Measurements from ENCODE around the gene C1orf115.
"Not testable (repeated sequence)": the region's sequence is repeated elsewhere in the genome, so short reads cannot be mapped to it uniquely, and the experiment has no call there.

The C1orf115 gene

GRCh38 chr1:220711056-220711809, 21.1 kb downstream of the C1orf115 start:
- H3K4me1 ChIP-seq (ENCODE audit: insufficient read depth, low read length, poor library complexity, severe bottlenecking), result no peaks in the 10 kb centered on the region
- TF ChIP-seq EZH2phosphoT487 (IDR thresholded peaks at IDR 0.05; ENCODE audit: borderline replicate concordance) (no peak), CTCF (conservative IDR thresholded peaks at IDR 0.05; ENCODE audit: low read length) (no peak)
- no peaks in the 10 kb centered on the region for H3K27me3 ChIP-seq (ENCODE audit: insufficient read depth, low read length, poor library complexity, severe bottlenecking)
- H4K20me1 ChIP-seq (ENCODE audit: insufficient read depth, low read length, poor library complexity, severe bottlenecking), result no peaks in the 10 kb centered on the region
- no peaks in the 10 kb centered on the region for H3K9me2 ChIP-seq (replicated peaks; ENCODE audit: low read depth, low read length)
- H3K9me3 ChIP-seq (ENCODE audit: insufficient read depth, low read depth, low read length), result 0 out of 2 replicates have a peak, but pooled peaks cover 3% of the 10 kb centered on the region
- H3K9ac ChIP-seq (ENCODE audit: low read depth, low read length, poor library complexity, severe bottlenecking), result no peak overlapping the region
- H2AFZ ChIP-seq (ENCODE audit: low read length), result no peak overlapping the region
- H3K79me2 ChIP-seq (ENCODE audit: insufficient read depth, low read length), result no peaks in the 10 kb centered on the region
- H3F3A ChIP-seq (ENCODE audit: low read depth), result no peaks in the 10 kb centered on the region
- H3K4me2 ChIP-seq (ENCODE audit: low read depth, low read length, poor library complexity, severe bottlenecking), result no peak overlapping the region
- no peak overlapping the region for H3K4me3 ChIP-seq (ENCODE audit: low read length, poor library complexity, severe bottlenecking)
- H3K36me3 ChIP-seq (ENCODE audit: insufficient read depth, low read length), result no peaks in the 10 kb centered on the region

DNA sequence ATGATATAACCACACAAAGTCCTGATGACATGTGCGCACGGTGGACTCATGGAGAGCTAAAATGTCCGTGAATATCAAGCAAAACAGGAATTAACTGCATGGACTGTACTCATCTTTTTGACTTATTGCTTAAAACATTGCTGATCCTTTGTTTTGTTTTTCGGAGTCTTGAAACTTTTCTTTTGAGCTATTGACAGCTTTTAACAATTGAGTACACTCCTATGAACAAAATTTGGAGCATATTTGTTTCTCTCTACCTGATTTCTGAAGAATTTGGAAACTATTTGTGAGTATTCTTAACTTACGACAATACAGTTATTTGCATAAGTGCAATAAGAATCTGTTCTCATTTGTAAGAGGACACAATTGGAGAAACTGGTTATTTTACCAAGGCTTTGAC, 25.8 kb downstream of the C1orf115 start:
- not testable (repeated sequence) for H3K36me3 ChIP-seq (ENCODE audit: insufficient read depth, low read length); H3K79me2 ChIP-seq (ENCODE audit: insufficient read depth, low read length); H3K4me3 ChIP-seq (ENCODE audit: low read length, poor library complexity, severe bottlenecking); H3K9me2 ChIP-seq (replicated peaks; ENCODE audit: low read depth, low read length); H3K4me2 ChIP-seq (ENCODE audit: low read depth, low read length, poor library complexity, severe bottlenecking); H3K9me3 ChIP-seq (ENCODE audit: insufficient read depth, low read depth, low read length); H4K20me1 ChIP-seq (ENCODE audit: insufficient read depth, low read length, poor library complexity, severe bottlenecking); H3F3A ChIP-seq (ENCODE audit: low read depth); H2AFZ ChIP-seq (ENCODE audit: low read length); H3K4me1 ChIP-seq (ENCODE audit: insufficient read depth, low read length, poor library complexity, severe bottlenecking); H3K27me3 ChIP-seq (ENCODE audit: insufficient read depth, low read length, poor library complexity, severe bottlenecking); H3K9ac ChIP-seq (ENCODE audit: low read depth, low read length, poor library complexity, severe bottlenecking)

DNA sequence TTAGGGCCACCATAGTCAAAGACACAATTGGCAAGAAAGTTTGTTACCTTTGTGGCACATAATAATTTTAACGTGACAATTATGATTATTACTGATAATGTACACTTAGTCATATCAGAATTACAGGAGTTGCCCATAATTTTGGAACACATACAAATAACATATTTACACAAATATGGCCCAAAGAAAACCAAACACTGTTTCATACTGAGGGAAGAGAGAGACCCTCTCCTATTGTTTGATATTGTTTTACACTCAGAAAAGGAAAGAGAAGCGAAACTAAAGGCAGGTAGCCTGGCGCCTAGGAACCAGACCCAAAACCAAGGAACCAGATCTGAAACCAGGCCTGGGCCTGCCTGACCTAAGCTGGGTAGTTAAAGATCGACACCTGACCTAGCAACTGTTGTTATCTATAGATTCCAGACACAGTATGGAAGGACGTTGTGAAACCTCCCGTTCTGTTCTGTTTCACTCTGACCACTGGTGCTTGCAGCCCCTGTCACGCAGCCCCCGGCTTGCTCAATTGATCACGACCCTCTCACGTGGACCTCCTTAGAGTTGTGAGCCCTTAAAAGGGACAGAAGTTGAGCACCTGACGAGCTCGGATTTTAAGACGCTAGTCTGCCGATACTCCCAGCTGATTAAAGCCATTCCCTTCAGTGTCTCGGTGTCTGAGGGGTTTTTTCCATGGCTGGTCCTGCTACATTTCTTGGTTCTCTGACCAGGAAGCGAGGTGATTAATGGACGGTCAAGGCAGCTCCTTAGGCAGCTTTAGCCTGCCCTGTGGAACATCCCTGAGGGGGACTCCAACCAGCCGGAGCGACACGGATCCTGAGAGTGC, 27.9 kb downstream of the C1orf115 start:
- TF ChIP-seq EZH2phosphoT487 (IDR thresholded peaks at IDR 0.05; ENCODE audit: borderline replicate concordance) (no peak), CTCF (conservative IDR thresholded peaks at IDR 0.05; ENCODE audit: low read length) (no peak)

GRCh38 chr1:220721266-220721665, 31.1 kb downstream of the C1orf115 start:
- H3K4me1 ChIP-seq (ENCODE audit: insufficient read depth, low read length, poor library complexity, severe bottlenecking); H3F3A ChIP-seq (ENCODE audit: low read depth); H3K4me2 ChIP-seq (ENCODE audit: low read depth, low read length, poor library complexity, severe bottlenecking); H3K9me3 ChIP-seq (ENCODE audit: insufficient read depth, low read depth, low read length); H3K36me3 ChIP-seq (ENCODE audit: insufficient read depth, low read length); H3K9me2 ChIP-seq (replicated peaks; ENCODE audit: low read depth, low read length); H3K4me3 ChIP-seq (ENCODE audit: low read length, poor library complexity, severe bottlenecking); H3K9ac ChIP-seq (ENCODE audit: low read depth, low read length, poor library complexity, severe bottlenecking); H2AFZ ChIP-seq (ENCODE audit: low read length); H4K20me1 ChIP-seq (ENCODE audit: insufficient read depth, low read length, poor library complexity, severe bottlenecking); H3K79me2 ChIP-seq (ENCODE audit: insufficient read depth, low read length): not testable (repeated sequence)
- H3K27me3 ChIP-seq (ENCODE audit: insufficient read depth, low read length, poor library complexity, severe bottlenecking), result peaks cover 11% of the 10 kb centered on the region

More for the DNA sequence above, 27.9 kb downstream of the C1orf115 start:
- no peaks in the 10 kb centered on the region for H3F3A ChIP-seq (ENCODE audit: low read depth)
- H3K4me2 ChIP-seq (ENCODE audit: low read depth, low read length, poor library complexity, severe bottlenecking), result no peak overlapping the region
- no peak overlapping the region for H3K9ac ChIP-seq (ENCODE audit: low read depth, low read length, poor library complexity, severe bottlenecking)
- no peaks in the 10 kb centered on the region for H4K20me1 ChIP-seq (ENCODE audit: insufficient read depth, low read length, poor library complexity, severe bottlenecking)
- H3K36me3 ChIP-seq (ENCODE audit: insufficient read depth, low read length), result no peaks in the 10 kb centered on the region
- no peaks in the 10 kb centered on the region for H3K9me2 ChIP-seq (replicated peaks; ENCODE audit: low read depth, low read length)
- no peaks in the 10 kb centered on the region for H3K4me1 ChIP-seq (ENCODE audit: insufficient read depth, low read length, poor library complexity, severe bottlenecking)
- no peaks in the 10 kb centered on the region for H3K79me2 ChIP-seq (ENCODE audit: insufficient read depth, low read length)
- H3K9me3 ChIP-seq (ENCODE audit: insufficient read depth, low read depth, low read length), result 0 out of 2 replicates have a peak, but pooled peaks cover 7% of the 10 kb centered on the region
- no peaks in the 10 kb centered on the region for H3K27me3 ChIP-seq (ENCODE audit: insufficient read depth, low read length, poor library complexity, severe bottlenecking)
- H3K4me3 ChIP-seq (ENCODE audit: low read length, poor library complexity, severe bottlenecking), result no peak overlapping the region
- H2AFZ ChIP-seq (ENCODE audit: low read length), result no peak overlapping the region
